Mammary epithelial cell (primary cell): ENCODE results near the gene OR2A1.
"Not testable (repeated sequence)": the region's sequence is repeated elsewhere in the genome, so short reads cannot be mapped to it uniquely, and the experiment has no call there.

Experiments
- EZH2 ChIP-seq: IDR thresholded peaks from 2 replicates; pipeline ENCODE4 v1.6.1; 2012; ENCODE audit warnings: low read length, inconsistent platforms, borderline replicate concordance
- TF ChIP-seq, protein P1 (sequence below), 2 donors: IDR thresholded peaks in 1 of 2; conservative IDR thresholded peaks in 1 of 2; 2 replicates each; pipeline ENCODE4 v1.5.1; 2011 to 2012; ENCODE audit warnings: inconsistent platforms in 2 of 2, low read length in 2 of 2, mild to moderate bottlenecking in 2 of 2, control low read depth in 1 of 2, low read depth in 1 of 2; ENCODE audit not compliant: insufficient read depth in 1 of 2; ENCODE audit errors: extremely low read depth in 1 of 2

DNA sequence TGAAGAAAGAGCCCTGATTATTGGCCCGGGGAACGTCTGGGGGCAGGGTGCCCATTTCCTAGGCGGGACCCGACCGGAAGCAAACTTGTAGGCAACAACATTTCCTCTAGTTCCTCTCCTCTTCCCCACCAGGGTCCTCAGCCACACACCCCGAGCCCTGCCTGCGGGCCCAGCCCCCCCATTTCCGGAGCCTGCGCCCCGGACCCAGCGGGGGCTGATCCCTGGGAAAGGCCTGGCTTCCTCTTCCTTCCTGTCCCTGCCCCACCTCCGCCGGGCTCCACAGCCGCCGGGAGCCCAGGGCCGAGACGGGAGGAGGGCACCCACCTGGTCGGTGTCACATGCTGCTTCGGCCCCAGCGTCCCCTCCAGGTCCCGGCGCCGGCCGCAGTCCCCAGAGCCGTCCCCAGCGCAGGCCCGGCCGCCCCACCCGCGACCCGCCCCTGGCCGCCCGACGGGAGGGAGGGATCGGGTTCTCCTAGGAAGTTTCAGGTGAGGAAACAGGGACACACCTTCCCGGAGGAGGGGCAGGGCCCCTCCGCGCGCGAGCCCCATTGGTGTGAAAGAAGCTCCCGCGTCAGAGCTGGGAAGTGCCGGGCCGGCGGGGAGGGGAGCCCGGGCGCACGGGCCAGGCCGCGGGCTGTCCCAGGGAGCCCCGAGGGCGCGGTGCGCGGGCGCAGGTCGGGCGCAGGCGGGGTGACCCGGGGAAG lies 18.3 kb upstream of the OR2A1 start:
- TF ChIP-seq, protein P1, sequence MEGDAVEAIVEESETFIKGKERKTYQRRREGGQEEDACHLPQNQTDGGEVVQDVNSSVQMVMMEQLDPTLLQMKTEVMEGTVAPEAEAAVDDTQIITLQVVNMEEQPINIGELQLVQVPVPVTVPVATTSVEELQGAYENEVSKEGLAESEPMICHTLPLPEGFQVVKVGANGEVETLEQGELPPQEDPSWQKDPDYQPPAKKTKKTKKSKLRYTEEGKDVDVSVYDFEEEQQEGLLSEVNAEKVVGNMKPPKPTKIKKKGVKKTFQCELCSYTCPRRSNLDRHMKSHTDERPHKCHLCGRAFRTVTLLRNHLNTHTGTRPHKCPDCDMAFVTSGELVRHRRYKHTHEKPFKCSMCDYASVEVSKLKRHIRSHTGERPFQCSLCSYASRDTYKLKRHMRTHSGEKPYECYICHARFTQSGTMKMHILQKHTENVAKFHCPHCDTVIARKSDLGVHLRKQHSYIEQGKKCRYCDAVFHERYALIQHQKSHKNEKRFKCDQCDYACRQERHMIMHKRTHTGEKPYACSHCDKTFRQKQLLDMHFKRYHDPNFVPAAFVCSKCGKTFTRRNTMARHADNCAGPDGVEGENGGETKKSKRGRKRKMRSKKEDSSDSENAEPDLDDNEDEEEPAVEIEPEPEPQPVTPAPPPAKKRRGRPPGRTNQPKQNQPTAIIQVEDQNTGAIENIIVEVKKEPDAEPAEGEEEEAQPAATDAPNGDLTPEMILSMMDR (conservative IDR thresholded peaks at IDR 0.05 in 1 of 2, IDR thresholded peaks at IDR 0.05 in 1 of 2; ENCODE audit: extremely low read depth in 1 of 2, insufficient read depth in 1 of 2, low read depth in 1 of 2, low read length in 2 of 2) = not testable (repeated sequence)
- TF ChIP-seq EZH2 = not testable (repeated sequence)
